Fibroblast of pulmonary artery (primary cell): ENCODE measurements around the gene KIF21B.

Experiments
- DNase-seq: peaks from one replicate; pipeline ENCODE4 v3.0.0-alpha.2; 2010; ENCODE audit warnings: low read depth
- H3K4me3 ChIP-seq: replicated peaks from 2 replicates; pipeline ENCODE4 v1.5.1; 2011; ENCODE audit warnings: low read depth, mild to moderate bottlenecking, control low read depth, low read length, moderate library complexity
- TF ChIP-seq, protein P1 (sequence below): IDR thresholded peaks from 2 replicates; pipeline ENCODE4 v1.5.1; 2011; ENCODE audit warnings: mild to moderate bottlenecking, control low read depth, low read length, inconsistent platforms; ENCODE audit errors: missing control alignments

KIF21B gene

DNA sequence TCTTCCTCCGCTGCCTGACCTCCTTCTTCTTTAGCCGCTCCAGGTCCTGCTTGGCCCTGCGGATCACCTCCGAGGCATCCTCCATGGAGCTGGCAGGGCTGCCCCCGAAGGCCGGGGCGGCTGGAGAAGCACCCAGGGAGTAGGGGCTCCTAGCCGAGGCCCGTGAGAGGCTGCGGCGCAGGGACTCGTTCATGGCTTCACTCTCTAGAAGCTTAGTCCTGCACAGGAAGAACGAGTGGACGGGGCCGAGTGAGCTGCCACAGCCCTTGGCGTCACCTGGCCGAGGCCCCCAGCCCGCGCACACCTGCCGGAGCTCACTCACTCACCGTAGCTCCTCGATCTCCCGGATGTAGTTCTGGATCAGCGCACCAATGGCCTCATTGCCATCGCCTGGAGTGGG, 23.1 kb downstream of the KIF21B start:
- DNase-seq: no peak
- TF ChIP-seq, protein P1, sequence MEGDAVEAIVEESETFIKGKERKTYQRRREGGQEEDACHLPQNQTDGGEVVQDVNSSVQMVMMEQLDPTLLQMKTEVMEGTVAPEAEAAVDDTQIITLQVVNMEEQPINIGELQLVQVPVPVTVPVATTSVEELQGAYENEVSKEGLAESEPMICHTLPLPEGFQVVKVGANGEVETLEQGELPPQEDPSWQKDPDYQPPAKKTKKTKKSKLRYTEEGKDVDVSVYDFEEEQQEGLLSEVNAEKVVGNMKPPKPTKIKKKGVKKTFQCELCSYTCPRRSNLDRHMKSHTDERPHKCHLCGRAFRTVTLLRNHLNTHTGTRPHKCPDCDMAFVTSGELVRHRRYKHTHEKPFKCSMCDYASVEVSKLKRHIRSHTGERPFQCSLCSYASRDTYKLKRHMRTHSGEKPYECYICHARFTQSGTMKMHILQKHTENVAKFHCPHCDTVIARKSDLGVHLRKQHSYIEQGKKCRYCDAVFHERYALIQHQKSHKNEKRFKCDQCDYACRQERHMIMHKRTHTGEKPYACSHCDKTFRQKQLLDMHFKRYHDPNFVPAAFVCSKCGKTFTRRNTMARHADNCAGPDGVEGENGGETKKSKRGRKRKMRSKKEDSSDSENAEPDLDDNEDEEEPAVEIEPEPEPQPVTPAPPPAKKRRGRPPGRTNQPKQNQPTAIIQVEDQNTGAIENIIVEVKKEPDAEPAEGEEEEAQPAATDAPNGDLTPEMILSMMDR: no peak

DNA sequence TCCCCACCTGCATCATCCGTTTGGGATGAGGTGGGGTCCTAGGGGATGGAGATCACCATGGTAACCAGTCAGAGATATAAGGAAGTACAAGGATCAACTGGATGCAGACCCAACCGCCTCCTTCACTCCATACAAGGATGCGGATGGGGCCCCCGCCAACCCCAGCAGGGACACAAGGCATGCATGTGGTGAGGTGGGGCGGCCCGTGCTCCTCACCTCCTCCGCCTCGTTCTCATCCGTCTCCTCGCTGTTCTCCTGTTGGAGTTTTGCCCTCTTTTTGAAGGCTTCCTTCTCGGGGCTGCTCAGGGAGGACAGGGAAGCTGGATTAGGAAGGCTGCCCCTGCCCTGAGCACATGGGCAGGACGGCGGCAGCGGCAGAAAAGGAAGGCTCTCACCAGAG, 23.8 kb downstream of the KIF21B start:
- no peak overlapping the region for H3K4me3 ChIP-seq
- TF ChIP-seq, protein P1: no peak

More for the DNA sequence above, 23.1 kb downstream of the KIF21B start:
- no peak overlapping the region for H3K4me3 ChIP-seq

DNA sequence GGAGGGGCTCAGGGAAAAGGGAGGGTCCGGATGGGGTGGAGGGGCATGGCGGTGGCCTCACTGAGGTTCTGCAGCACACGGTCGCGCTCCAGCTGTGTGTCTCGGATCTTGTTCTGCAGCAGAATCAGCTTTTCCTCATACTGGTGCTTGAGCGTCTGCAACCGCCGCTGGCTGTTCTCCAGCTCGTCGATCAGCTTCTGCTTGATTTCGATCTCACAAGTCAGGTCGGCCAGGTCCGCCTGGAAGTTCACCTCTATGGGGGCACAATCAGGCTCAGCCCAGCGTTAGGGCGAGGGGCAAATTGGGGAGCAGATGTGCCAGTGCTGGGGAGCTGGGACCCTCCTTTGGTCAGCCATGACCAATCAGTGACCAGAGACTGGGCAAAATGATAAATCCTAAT, 25.2 kb downstream of the KIF21B start:
- TF ChIP-seq, protein P1: no peak
- no peak for DNase-seq
- H3K4me3 ChIP-seq: no peak overlapping the region

More for the DNA sequence above, 23.8 kb downstream of the KIF21B start:
- DNase-seq: no peak

- TF ChIP-seq, protein P1: no peak
- DNase-seq: no peak
- no peak overlapping the region for H3K4me3 ChIP-seq
Measured at GRCh38 chr1:200992382-200993048, 31.0 kb downstream of the KIF21B start.

- DNase-seq: no peak
- TF ChIP-seq, protein P1: no peak
- H3K4me3 ChIP-seq: no peak overlapping the region
Measured at GRCh38 chr1:200991097-200991614, 32.4 kb downstream of the KIF21B start.

DNA sequence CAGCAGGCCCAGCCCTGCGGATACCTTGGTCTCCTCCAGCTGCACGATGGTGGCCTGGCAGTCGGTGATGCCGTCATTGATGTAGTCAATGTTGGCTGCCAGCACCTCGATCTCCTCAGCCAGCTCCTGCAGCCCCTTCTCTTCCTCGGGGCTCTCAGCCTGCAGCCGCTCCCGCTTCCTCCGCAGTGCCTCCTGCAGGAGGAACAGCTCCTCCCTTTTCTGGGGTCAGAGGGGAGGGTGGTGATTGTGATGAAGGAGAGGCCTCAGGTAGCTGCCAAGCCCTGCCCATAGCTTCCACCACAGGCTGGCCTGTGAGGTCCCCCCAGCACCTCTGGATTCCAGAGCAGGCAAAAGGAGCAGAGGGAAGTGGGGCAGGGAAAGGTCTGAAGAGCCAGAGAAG, 33.4 kb downstream of the KIF21B start:
- no peak for DNase-seq
- no peak overlapping the region for H3K4me3 ChIP-seq
- TF ChIP-seq, protein P1: no peak

DNA sequence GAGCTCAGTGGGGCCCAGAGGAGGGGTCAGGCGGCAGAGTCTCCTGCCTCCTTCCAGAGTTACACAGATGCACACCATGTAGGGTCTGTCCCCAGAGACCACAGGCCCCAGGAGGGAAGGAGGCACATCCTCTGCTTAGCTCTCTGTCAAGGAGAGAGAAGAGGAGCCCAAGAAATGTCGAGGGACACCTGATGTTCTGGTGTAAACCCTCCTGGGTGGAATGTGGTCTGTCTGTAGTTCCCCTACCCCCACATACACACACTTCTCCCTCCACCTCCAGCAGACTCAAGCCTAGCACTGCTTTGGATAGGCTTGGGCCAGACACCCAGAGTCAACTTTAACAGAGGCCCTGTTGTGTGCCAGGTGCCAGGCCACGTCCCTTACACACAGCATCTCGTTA, 34.2 kb downstream of the KIF21B start:
- TF ChIP-seq, protein P1: no peak
- H3K4me3 ChIP-seq: no peak overlapping the region

More for the DNA sequence above, 34.2 kb downstream of the KIF21B start:
- DNase-seq: no peak
